Inferior parietal cortex (tissue), 1 donor: ENCODE data around the gene SPEM1.
A peak's percentile ranks its signal among the peaks of the same experiment; 100 is the strongest.

Experiments used
- DNase-seq: peaks from one replicate; pipeline ENCODE4 v3.0.0-alpha.2; 2016; ENCODE audit errors: extremely low spot score

SPEM1 gene

DNA sequence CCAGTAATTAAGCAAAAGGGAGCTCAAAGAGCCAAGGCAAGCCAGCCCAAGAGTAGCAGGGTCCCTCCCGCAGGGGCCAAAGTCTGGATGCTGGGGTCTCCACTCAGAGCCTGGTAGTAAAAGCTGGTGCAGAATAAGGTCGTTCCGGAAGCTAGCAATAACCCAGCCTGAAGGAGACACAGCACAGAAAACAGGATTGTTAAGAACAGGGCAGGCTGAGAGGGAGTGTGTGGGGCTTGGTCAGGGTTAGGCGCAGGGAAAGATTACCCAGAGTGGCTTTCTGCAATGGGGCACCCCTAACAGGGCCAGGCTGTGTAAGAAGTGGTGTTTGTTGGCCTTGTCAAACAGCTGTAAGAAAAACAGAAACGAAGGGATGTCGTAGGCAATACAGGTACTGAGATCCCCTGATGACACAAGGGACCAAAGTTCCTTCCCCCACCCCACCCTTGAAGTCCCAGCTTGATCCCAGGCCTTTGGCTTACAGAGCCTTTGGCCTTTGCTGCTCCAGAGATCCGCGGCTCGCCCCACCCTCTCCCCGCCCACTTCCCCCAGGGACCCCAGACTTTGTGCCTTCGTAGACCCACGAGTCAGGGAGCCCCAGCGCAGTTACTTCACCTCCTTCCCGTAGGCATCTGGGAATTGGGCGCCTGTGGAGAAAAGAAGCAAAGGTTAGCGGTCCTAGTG, 16.9 kb upstream of the SPEM1 start:
- DNase-seq, result no peak

DNA sequence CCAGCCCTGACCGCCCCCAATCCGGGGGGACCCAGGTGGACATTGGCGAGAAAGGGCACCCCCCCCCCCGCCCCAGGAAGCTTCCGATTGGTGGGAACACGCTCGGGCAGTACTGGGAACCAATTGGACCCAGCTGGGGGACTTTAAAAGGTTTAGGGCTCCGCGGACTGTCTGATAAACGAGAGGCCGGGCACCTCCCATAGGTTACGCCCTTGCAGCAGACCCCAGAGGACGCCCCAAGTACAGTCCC, 16.5 kb upstream of the SPEM1 start:
- no peak for DNase-seq

DNA sequence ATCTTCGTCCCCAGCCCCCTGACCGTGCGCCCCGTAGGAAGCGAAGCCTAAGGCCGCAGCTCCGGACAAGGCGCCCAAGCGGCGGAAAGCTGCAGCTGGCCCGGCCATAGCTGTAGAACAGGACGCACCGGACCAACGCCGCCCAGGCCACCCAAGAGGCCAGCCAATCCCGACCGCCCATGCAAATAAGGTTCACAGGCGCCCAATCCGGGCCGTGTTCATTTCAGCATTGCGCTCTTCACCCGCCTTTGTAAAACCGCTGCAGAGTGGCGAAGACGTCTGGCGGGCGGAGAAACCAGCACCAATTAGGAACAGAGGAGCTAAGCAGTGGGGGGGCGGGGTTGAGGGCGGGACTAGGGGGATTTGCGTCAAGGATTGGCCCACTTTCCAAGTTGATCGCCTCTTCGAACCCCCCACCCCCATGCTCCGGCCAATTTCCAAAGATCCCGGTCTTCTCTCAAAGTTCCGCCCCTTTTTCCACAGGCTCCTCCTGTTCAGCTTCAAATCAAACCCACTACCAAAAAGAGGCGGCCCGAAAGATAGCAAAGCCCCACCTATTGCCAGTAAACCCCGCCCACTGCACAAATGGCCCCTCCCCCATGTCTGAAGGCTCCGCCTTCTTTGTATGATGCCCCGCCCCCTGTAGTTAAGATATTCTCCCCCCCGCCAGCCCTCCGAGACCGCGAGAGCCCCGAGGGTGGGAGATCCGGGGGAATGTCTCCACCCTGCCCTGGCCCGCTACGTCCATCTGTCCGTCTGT, 16.0 kb upstream of the SPEM1 start, which contains the start of gene TMEM256:
Gene TMEM256, minus strand, starts transcription at position 121 of the 760 bp plus-strand sequence. Its CDS starts 13 bp downstream, at position 108.
- peak; percentile 98 for DNase-seq

DNA sequence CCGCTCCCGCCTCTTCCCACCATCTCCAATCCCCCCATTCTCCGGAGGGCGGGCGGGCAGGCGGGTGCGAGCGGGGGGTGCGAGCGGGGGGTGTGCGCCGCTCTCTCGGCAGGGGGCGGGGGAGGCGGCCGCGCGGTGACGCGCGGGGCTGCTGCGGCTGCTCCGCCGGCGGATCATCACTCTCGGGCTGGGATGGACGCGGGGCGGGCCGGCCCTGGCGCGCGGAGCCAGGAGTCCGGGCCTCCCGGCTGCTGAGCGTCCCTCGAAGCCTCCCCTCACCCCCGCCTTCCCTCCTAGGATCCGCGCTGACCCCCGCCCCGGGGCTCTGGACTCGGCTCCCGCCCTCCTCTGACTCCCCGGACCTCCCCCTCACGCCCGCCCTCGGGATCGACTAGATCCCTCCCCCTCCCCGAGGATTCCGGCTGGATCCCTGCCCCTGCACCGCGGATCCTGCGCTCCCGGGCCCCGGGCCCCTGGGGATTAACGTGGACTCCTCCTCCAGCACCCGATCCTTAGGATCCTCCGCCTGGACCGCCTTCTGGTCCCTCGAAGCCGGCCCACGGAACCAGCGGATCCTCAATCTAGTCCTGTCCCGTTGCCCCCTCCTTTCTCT, 15.3 kb upstream of the SPEM1 start:
- DNase-seq, result no peak

DNA sequence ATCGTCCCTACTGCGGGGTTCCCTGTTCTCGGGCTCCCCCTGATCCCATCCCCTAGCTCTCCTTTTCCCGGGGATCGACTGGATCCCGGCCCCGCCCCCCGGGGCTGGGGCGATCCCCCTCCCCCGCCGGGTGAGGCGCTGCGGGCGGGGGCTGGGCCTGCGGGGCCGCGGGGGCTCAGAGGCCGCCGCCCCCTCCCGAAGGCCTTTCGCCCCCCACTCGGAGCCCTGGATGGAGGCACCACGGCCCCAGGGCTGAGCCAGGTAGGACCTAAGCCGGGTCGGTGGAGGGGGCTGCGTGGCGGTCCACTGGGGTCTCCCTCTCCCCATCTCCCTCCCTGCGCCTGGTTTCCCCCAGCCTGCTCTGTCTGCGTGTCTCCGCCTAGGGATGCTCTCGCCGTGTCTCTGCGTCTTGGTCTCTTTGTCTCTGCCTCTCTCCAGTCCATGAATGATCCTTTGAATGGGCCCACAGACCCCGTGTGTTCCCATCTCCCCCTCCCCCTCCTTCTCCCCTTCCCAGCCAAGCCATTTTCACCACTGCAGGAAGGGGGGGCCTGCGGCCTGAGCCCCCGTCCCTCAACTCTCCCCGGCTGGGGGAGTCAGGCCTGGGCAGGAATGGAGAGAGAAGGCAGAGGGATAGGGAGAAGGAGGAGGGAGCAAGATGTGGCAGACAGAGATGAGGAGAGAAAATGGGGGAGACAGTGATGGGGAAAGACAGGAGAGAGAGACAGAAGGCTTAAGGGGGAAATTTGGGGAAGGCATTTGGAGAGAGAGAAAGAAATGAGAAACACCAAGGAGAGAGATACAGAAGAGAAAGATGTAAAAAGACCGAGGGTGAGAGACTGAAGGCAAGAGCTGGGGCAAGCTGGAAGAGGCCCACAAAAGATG, 14.5 kb upstream of the SPEM1 start:
- peak; percentile 12 for DNase-seq

DNA sequence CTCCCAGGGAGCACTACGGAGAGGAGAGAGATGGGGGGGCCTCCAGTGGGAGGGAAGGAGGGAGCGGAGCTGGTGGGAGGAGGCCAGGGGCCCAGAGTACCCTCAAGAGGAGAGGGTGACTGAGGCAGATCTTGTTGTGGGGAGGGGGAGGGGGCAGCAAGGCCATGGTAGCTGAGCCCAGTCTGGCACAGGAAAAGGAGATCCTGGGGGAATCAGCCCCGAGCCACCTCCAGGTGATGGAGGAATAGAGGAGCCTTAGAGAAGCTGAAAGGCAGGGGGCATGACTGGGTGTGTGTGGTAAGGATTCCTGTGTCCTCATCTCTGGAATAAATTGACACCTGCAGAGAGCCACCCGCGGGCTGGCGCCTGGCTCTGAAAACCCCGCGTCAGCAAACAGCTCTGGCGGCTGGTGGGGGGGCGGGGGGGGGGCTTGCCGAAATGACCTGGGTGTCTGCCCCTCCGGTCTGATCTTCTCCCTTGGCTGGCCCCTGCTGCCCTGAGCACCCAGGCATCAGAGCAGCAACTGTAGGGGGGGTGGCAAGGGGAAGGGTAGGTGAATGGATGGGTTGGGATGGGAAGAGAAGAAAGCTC, 13.8 kb upstream of the SPEM1 start:
- DNase-seq, result no peak

DNA sequence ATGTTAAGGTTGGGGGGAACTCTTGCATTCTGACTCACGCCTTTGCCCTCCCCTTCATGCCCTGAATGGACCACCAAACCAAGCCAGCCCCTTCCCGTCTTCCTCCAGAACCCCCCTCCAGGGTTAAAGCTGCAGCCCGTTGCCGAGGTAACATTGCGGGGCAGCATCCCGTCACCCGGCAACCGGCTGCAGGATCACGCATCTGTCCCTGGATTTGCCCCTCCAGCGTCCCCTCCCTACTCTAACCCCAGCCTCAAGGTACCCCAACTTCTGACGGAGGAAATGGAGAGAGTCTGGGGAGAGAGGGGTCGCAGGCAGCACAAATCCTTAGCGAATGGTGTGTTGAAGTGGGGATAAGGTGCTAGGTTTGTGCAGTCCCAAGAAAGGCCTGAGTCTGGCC, 13.0 kb upstream of the SPEM1 start:
- DNase-seq, result no peak

DNA sequence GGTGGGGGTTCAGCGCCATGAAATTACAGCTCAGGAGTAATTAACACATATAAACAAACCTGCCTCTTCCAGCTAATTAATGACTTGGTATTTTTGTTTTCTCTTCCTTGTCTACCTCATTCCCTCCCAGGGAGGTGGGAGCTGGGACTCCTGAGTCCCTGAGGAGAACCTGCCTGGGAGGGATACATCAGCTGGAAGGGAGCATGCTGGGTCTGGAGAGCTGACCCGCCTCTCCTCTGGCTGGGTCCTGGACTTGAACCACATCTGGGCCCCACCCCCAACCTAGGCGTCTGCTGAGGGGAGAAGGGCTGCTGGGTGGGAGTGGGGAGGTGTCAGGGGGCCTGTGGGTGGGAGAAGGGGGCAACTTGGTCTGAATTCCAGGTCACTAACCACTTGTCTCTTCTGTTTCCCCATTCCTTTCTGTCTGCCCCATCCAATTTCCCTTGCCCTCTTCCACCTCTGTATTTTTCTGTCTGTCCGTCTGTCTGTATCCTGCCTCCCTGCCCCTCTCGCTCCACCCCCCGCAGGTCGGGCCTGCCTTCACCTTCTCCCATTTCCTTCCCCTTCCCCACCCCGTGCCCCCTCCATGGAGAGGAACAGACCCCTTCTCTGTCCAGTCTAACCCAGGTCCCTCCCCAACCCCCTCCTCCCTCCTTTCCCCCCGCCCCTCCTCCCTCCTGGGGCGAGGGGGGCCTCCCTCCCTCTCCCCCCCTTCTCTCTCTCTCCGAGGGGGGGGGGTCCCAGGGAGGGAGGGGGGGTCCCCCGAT, 12.5 kb upstream of the SPEM1 start, which contains the start of gene NLGN2:
Gene NLGN2, plus strand, starts transcription at position 361 of the 767 bp plus-strand sequence. CDS start 411 bp downstream, outside the sequence.
- no peak for DNase-seq

DNA sequence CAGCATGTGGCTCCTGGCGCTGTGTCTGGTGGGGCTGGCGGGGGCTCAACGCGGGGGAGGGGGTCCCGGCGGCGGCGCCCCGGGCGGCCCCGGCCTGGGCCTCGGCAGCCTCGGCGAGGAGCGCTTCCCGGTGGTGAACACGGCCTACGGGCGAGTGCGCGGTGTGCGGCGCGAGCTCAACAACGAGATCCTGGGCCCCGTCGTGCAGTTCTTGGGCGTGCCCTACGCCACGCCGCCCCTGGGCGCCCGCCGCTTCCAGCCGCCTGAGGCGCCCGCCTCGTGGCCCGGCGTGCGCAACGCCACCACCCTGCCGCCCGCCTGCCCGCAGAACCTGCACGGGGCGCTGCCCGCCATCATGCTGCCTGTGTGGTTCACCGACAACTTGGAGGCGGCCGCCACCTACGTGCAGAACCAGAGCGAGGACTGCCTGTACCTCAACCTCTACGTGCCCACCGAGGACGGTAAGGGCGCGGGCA, 11.8 kb upstream of the SPEM1 start:
- no peak for DNase-seq

DNA sequence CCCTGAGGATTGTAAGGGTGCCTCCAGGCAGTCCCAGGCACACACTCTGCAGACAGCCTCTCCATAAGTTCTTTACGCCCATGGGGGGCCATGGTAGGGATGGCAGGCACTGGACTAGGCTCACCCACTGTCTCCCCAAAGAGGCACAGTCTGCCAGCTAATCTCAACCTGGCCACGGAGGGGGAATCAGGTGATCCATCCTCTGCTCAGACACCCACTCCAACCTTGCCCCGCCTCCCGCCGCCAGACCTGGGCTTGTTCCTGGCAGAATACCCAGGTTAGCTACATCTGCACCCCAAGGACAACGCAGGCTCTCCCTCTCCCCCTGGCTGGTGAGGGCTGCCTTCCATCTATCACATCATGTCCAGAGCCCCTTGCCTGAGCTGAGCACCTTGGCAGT, 11.3 kb upstream of the SPEM1 start:
- DNase-seq, result no peak

DNA sequence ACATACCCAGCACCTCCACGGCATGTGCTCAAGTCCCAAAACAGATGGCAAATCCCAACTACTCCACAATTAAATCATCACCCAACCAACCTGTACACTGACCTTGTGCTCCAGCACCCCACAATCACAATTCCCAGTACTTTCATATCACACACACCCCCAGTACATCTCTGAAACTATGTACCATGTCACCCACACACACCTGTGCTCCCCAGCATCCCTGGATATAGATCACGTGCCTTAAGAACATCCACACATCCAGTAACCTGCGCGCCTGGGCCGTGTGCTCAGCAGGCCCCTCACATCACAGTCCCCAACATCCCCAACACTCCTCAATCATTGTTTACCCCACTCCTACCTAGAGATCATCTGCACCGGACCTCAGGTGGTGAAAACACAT, 10.4 kb upstream of the SPEM1 start:
- no peak for DNase-seq

DNA sequence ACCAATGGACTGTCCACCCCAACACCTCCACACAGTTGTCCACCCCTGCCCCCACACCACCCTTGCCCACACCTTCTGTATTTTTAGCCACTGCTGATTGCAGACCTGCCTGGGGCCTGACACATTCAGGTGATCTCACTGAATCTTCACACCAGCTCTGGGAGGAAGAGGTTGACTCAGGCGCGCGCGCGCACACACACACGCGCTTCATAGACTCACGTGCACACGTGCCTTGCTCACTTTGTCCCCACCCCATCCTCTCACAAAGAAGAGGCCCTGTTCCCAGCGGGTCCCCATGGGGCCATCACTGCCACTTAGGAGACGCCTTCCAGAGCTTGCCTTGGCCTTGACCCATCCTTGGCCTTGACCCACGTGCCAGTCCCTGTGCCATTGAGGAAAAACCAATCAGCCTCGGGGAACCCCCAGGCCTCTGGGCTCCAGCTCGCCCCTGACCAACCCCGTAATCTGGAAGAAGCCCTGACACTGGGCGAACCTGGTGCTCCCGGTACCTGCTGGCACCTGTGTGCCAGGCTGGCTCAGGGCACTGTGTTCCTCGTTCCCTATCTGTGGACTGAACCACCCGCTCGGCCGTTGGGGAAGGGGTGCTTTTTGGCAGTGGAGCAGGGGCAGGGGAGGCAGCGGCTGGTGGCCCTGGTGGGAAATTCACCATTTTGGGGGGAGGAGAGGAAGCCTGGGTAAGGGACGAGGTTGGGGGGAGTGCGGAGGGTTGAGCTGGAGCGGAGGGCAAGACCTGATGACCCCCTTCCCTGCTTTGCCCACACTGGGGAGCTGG, 9.3 kb upstream of the SPEM1 start:
- DNase-seq, result no peak

DNA sequence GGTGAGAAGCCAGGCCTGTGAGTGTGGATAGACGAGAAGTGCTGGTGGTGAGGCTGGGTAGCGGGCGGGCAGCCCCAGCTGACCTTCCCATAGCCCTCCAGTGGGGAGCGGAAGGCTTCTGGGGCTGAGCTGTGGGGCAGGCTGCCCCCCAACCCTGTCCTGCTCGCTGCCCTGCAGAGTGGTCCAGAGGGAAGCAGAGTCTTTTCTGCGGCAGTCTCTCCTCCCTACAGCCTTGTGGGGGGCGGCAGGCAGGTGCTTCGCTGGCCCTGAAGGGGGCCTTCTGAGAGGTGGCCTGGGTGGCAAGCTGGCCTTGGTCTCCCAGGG, 8.7 kb upstream of the SPEM1 start:
- no peak for DNase-seq

DNA sequence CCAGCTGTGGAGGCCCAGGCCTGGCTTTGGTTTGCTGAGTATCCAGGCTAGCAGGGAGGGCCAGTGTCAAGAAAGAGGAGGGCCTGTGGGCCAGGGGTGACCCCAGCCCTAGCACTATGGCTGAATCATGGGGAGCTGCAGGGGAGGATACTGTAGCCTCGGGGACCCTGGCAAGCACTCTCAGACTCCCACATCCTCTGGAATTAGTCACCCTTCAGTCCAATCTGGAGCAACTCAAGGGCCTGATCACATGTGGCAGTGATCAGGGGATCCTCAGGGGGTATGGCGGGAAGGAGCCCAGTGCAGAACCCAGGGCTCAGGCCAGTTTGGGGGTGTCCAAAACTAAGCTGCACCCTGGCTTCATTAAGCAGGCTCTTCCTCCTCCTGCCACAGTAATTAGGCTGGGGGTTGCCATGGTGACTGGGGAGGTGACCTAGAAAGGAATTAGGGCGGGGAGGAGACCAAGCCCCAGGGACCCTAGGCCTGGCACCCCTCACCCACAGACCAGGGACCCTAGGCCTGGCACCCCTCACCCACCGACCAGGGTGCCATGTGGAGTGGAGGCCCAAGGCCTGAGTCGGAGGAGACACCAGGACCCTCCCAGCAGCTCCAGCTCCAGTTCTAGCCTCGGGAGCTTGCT, 6.7 kb upstream of the SPEM1 start:
- DNase-seq, result no peak

DNA sequence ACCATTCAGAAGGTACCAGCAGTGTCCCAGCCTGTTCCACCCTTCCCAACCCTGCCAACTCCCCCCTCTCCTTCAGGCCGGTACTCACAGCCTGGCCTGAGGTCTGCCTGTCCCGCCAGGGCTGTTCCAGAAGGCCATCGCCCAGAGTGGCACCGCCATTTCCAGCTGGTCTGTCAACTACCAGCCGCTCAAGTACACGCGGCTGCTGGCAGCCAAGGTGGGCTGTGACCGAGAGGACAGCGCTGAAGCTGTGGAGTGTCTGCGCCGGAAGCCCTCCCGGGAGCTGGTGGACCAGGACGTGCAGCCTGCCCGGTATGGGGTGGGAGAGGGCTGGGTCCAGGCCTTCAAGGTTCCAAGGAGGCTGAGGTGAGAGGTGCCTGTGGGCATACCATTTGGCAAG, 5.3 kb upstream of the SPEM1 start:
- no peak for DNase-seq

DNA sequence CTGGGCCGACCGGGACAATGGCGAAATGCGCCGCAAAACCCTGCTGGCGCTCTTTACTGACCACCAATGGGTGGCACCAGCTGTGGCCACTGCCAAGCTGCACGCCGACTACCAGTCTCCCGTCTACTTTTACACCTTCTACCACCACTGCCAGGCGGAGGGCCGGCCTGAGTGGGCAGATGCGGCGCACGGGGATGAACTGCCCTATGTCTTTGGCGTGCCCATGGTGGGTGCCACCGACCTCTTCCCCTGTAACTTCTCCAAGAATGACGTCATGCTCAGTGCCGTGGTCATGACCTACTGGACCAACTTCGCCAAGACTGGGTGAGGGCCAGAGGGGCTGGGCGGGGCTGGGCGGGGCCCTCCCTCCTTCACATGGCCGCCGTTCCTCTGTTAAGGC, 4.3 kb upstream of the SPEM1 start:
- no peak for DNase-seq

DNA sequence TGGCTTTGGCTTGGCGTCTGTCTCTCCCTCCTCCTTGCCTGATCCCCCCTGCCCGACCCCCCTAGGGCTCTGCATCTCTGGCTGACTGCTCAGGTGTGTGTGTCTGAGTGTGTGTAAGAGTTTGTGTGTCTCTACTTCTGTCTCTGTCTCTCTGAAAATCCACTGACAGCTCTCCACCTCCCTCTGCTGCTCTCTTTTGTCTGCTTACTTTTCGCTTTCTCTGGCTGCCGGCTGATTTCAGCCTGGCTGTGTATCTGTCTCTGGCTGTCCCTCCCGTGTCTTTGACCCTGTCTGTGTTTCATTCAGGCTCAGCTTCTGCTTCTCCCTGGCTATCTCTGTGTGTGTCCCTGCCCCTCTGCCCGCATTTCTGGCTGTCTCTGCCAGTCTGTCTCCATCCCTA, 3.8 kb upstream of the SPEM1 start:
- no peak for DNase-seq

DNA sequence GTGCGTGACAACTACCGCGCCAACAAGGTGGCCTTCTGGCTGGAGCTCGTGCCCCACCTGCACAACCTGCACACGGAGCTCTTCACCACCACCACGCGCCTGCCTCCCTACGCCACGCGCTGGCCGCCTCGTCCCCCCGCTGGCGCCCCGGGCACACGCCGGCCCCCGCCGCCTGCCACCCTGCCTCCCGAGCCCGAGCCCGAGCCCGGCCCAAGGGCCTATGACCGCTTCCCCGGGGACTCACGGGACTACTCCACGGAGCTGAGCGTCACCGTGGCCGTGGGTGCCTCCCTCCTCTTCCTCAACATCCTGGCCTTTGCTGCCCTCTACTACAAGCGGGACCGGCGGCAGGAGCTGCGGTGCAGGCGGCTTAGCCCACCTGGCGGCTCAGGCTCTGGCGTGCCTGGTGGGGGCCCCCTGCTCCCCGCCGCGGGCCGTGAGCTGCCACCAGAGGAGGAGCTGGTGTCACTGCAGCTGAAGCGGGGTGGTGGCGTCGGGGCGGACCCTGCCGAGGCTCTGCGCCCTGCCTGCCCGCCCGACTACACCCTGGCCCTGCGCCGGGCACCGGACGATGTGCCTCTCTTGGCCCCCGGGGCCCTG, 3.0 kb upstream of the SPEM1 start:
- no peak for DNase-seq

DNA sequence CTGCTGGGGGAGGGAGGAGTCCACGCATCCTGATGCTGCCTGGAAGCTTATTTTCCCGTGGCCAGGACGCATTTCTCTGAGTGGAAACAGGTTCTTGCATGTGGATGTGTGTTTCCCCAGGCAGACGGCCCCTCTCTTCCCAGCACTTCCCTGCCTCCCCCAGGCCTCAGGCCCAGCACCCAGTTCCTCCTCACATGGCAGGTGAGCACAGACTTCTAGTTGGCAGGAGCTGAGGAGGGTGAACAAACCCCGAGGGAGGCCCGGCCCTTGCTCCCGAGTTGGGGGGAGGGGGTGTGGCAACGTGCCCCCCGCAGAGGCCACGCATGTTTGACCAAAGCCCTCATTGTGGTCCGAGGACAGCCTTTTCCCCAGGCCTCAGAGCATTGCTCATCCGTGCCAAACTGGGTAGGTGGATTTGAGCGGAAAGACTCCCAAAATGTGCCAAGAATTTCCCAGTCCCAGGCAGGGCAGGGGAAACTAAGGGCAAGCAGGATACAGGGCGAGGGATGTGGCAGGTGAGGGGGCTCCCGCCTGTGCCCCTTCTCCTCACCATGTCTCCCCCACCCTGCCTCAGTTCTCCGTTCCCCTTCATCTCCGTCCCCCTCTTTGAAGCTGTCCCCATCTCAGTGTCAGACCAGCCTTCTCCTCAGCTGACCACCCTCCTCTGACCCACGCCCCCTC, 1.5 kb upstream of the SPEM1 start:
- no peak for DNase-seq
